ENCODE measurements around the gene FAM151B.

- TF ChIP-seq NRF1 (IDR thresholded peaks at IDR 0.05; ENCODE audit: low read depth, low read length) (no peak), POLR2A (IDR thresholded peaks at IDR 0.05; ENCODE audit: control extremely low read depth in 1 of 2, low read depth in 2 of 2, low read length in 2 of 2) (no peak), EZH2 (IDR thresholded peaks at IDR 0.05; ENCODE audit: low read depth, low read length, severe bottlenecking) (no peak)
Observed at GRCh38 chr5:80502800-80503199, 14.9 kb downstream of the FAM151B start.
